Transverse colon (tissue), 4 donors: ENCODE data around the gene TXN2. TPM values are rescaled to one million over a fixed set of nuclear protein-coding genes. Genes with fewer than 3 reads are reported as not detected.
"Not testable (repeated sequence)": the region's sequence is repeated elsewhere in the genome, so short reads cannot be mapped to it uniquely, and the experiment has no call there.

Experiments used
- DNase-seq: peaks from one replicate; pipeline ENCODE4 v3.0.0-alpha.2; 2019
- H3K27ac ChIP-seq, 4 donors: fragments of 200-600 bp; sonication (generic); 2 replicates each; pipeline ENCODE4 v1.5.1; 2016 to 2018; ENCODE audit warnings: inconsistent platforms in 4 of 4
- H3K27me3 ChIP-seq: fragments of 200-600 bp; sonication (generic); 2 replicates; pipeline ENCODE4 v1.5.1; 2017; ENCODE audit warnings: inconsistent platforms
- H3K36me3 ChIP-seq, 4 donors: fragments of 200-600 bp; sonication (generic); 2 replicates each; pipeline ENCODE4 v1.5.1; 2017 to 2019; ENCODE audit warnings: inconsistent platforms in 4 of 4
- H3K4me1 ChIP-seq, 4 donors: fragments of 200-600 bp; sonication (generic); 2 replicates each; pipeline ENCODE4 v1.5.1; 2017 to 2020; ENCODE audit warnings: inconsistent platforms in 4 of 4
- H3K4me3 ChIP-seq, 4 donors: fragments of 200-600 bp; sonication (generic); 1 replicate in 1 of 4; 2 replicates in 3 of 4; pipeline versions ENCODE4 v1.5.1 to v1.6.1; 2017 to 2019; ENCODE audit warnings: inconsistent platforms in 4 of 4
- H3K9me3 ChIP-seq, 2 donors: fragments of 200-600 bp; sonication (generic); 2 replicates each; pipeline ENCODE4 v1.5.1; 2017 to 2019; ENCODE audit warnings: inconsistent platforms in 2 of 2
- EP300 ChIP-seq: sonication (generic); formaldehyde crosslinking; IDR thresholded peaks from one replicate; pipeline ENCODE4 v1.6.1; 2017; ENCODE audit warnings: antibody characterized with exemption, low read depth
- POLR2A ChIP-seq: fragments of 450-650 bp; IDR thresholded peaks from one replicate; pipeline ENCODE4 v1.6.1; 2016; ENCODE audit warnings: antibody characterized with exemption, mild to moderate bottlenecking, moderate library complexity
- POLR2AphosphoS5 ChIP-seq, 3 donors: sonication (generic); formaldehyde crosslinking; IDR thresholded peaks; one replicate each; pipeline ENCODE4 v1.6.1; 2016; ENCODE audit warnings: antibody characterized with exemption in 3 of 3
- WGBS, 2 donors: methylation state at CpG; one replicate each; pipeline ENCODE4 v1.1.5; 2018; ENCODE audit warnings: low coverage in 1 of 2; 5-methylcytosine and 5-hydroxymethylcytosine counted together
- in situ Hi-C, 4 donors: fragments of 200-750 bp; cut with MboI; loops; one replicate each; pipeline versions ENCODE4 v1.15.0 to v1.15.1; 2017; ENCODE audit warnings: low sequenced_read_pairs in 3 of 4, low pct_ligation_motif_present in 1 of 4, low pct_unique_long_range_greater_than_20kb in 1 of 4
- intact Hi-C: fragments of 100-400 bp; cut with DNase I; formaldehyde crosslinking; loops from one replicate; pipeline ENCODE4 v1.15.1; 2023; ENCODE audit warnings: low total_unique reads
- total RNA-seq, 4 donors: library from RNA; depleted of rRNA; stranded (reverse); fragments of >200 nt; gene quantifications; one replicate each; pipeline ENCODE4 v1.1.0, GENCODE V29; 2016
- TF ChIP-seq, protein P1 (sequence below), 5 experiments: fragments of 200-600 bp in 3 of 5; fragments of 450-650 bp in 2 of 5; sonication (generic) in 3 of 5; IDR thresholded peaks; 1 replicate in 2 of 5; 2 replicates in 3 of 5; pipeline ENCODE4 v1.5.1; 2016 to 2017; ENCODE audit warnings: antibody characterized with exemption in 5 of 5, inconsistent platforms in 3 of 5, mild to moderate bottlenecking in 2 of 5, moderate library complexity in 1 of 5

The TXN2 gene
- total RNA-seq, 4 donors from 2014 or later: 68.5 to 317 (median 93.3) TPM

DNA sequence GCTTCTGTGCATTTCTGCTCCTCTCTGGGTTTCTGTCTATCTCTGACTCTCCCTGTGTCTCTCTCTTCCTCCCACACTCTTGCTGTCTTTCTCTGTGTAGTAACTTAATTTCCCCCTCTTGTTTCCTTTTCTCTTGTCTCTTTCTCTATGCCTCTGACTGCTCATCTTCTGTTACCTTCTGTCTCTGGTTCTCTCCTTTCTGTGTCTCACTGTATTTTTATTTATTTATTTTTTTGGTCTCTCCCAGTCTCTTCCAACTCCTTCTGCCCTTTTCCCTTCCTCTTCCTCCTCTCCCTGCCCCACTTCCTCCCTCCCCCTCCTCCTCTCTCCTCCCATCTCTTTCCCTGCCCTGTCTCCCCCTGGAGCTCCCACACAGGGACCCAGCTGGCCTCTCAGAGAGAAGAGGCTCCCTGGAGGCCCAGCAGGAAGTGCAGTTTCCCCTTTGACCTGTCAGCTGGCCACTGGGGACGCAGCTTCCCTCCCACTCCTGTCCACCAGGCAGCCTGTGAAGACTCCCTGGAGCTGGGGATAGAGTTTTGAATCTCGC is 55.4 kb downstream of the TXN2 start:
- Histone ChIP-seq H3K36me3 (no peaks in the 10 kb centered on the region), H3K9me3 (no peaks in the 10 kb centered on the region), H3K27me3 (no peaks in the 10 kb centered on the region), H3K4me1 (peaks cover 8 to 28% (median 11%) of the 10 kb centered on the region in 4 donors), H3K27ac (peak overlapping the region; percentile 11 to 69 (median 56)), H3K4me3 (no peak overlapping the region)
- no peak for DNase-seq
- WGBS, 2 donors: 33% methylated on average over 2 of the region's 2 CpGs; no CpG with 5 or more reads in 1 of the 2 donors
- intact Hi-C loops (no loop called here), in situ Hi-C loops (no loop called here)
- TF ChIP-seq, protein P1, sequence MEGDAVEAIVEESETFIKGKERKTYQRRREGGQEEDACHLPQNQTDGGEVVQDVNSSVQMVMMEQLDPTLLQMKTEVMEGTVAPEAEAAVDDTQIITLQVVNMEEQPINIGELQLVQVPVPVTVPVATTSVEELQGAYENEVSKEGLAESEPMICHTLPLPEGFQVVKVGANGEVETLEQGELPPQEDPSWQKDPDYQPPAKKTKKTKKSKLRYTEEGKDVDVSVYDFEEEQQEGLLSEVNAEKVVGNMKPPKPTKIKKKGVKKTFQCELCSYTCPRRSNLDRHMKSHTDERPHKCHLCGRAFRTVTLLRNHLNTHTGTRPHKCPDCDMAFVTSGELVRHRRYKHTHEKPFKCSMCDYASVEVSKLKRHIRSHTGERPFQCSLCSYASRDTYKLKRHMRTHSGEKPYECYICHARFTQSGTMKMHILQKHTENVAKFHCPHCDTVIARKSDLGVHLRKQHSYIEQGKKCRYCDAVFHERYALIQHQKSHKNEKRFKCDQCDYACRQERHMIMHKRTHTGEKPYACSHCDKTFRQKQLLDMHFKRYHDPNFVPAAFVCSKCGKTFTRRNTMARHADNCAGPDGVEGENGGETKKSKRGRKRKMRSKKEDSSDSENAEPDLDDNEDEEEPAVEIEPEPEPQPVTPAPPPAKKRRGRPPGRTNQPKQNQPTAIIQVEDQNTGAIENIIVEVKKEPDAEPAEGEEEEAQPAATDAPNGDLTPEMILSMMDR (IDR thresholded peaks at IDR 0.05): peak in 1 of 5 experiments; percentile 38
- TF ChIP-seq POLR2A: no peak

GRCh38 chr22:36424901-36425579 is 56.4 kb downstream of the TXN2 start:
- TF ChIP-seq POLR2AphosphoS5 (IDR thresholded peaks at IDR 0.05) (no peak), POLR2A (no peak), EP300 (no peak)
- TF ChIP-seq, protein P1 (IDR thresholded peaks at IDR 0.05): no peak
- Histone ChIP-seq H3K36me3 (no peaks in the 10 kb centered on the region), H3K4me1 (peaks cover 10 to 38% (median 18%) of the 10 kb centered on the region in 4 donors), H3K27me3 (no peaks in the 10 kb centered on the region), H3K4me3 (no peak overlapping the region), H3K9me3 (no peaks in the 10 kb centered on the region), H3K27ac (peak overlapping the region in 1 of 4 donors; percentile 69)
- WGBS, 2 donors: 94 to 100% methylated on average over 2 to 5 of the region's 5 CpGs
- DNase-seq: no peak
- in situ Hi-C loops: no loop called here
- intact Hi-C loops: no loop called here

- WGBS, 2 donors: 85 to 90% methylated on average over 3 to 5 of the region's 5 CpGs
- not testable (repeated sequence) for DNase-seq
Measured at GRCh38 chr22:36424466-36424865, 57.0 kb downstream of the TXN2 start.

DNA sequence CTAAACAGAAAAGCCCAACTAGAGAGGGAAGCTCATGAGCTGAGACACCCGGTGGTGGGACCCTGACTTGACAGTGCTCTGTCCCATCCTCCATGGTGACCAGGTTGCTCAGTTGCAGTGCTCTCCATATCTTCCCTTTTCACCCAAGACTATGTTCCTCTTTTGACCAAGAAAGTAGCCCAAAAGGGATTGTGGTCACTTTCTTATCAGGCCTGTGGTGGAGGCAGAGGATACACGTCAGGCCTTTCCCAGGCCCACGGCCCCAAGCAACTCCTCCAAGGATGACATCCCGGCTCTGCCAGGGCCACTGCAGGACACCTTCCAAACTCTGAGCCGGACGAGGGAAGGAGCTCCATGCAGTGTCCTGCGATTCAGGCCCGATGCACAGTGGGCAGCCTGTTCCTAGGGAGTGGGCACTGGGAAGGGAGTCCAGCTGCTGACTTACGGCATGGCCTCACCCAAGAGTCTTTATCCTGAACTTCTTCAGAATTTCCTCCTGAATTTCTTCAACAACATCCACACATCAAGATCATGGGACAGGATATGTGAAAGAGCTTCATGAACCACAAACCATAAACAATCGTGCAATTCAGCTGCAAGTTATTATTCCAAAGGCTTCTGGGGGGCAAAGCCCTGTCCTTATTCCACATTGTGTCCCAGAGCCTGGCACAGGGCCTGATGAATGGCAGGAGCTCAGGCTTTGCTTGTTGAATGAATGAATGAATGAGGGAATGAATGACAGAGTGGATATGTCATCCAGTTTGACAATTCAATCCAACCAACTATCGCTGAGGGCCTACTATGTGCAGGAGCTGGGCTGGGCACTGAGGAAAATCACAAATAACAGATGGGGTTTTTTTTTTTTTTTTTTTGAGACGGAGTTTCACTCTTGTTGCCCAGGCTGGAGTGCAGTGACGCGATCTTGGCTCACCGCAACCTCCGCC is 57.7 kb downstream of the TXN2 start:
- TF ChIP-seq POLR2AphosphoS5 (IDR thresholded peaks at IDR 0.05) (no peak), EP300 (no peak), POLR2A (no peak)
- TF ChIP-seq, protein P1 (IDR thresholded peaks at IDR 0.05): no peak
- H3K27ac ChIP-seq: peak overlapping the region in 3 of 4 donors; percentile 16 to 39 (median 38)

More at GRCh38 chr22:36424466-36424865, 57.0 kb downstream of the TXN2 start:
- H3K9me3 ChIP-seq, H3K27me3 ChIP-seq, H3K4me3 ChIP-seq, intact Hi-C loops, H3K27ac ChIP-seq, H3K36me3 ChIP-seq, in situ Hi-C loops: not testable (repeated sequence)
- peaks cover 15 to 44% (median 22%) of the 10 kb centered on the region in 4 donors for H3K4me1 ChIP-seq

More for the DNA sequence above, 57.7 kb downstream of the TXN2 start:
- peaks cover 20 to 51% (median 29%) of the 10 kb centered on the region in 4 donors for H3K4me1 ChIP-seq
- no peaks in the 10 kb centered on the region for H3K9me3 ChIP-seq
- DNase-seq: no peak
- 83 to 87% methylated on average over 6 to 16 of the region's 16 CpGs for WGBS, 2 donors
- H3K36me3 ChIP-seq: no peaks in the 10 kb centered on the region
- H3K4me3 ChIP-seq: no peak overlapping the region
- intact Hi-C loops: no loop called here
- in situ Hi-C loops: no loop called here
- no peaks in the 10 kb centered on the region for H3K27me3 ChIP-seq
